GM23338 (cell line): ENCODE data around the gene ING3. TPM values are rescaled to one million over a fixed set of nuclear protein-coding genes. Genes with fewer than 3 reads are reported as not detected.

ENCODE experiments used
- ATAC-seq: fragments of 200-7000 bp; cut with Tn5 transposase; 3 replicates; pipeline ENCODE4 v1.9.1; 2020
- DNase-seq: peaks from one replicate; pipeline ENCODE4 v3.0.0-alpha.2; 2015; ENCODE audit warnings: low spot score
- H2AFZ ChIP-seq: fragments of 200-600 bp; sonication (generic); 2 replicates; pipeline ENCODE4 v1.8.0; 2016; ENCODE audit warnings: antibody characterized with exemption, mild to moderate bottlenecking, moderate library complexity
- H3F3A ChIP-seq: fragments of 200-600 bp; sonication (generic); replicated peaks from 2 replicates; pipeline ENCODE4 v1.8.0; 2017; ENCODE audit warnings: antibody characterized with exemption, mixed run types, low read depth
- H3K27ac ChIP-seq: fragments of 200-600 bp; sonication (generic); 2 replicates; pipeline ENCODE4 v1.6.1; 2016; ENCODE audit warnings: low read depth
- H3K27me3 ChIP-seq: fragments of 200-600 bp; sonication (generic); 2 replicates; pipeline ENCODE4 v1.8.0; 2016; ENCODE audit warnings: mild to moderate bottlenecking, mixed run types, moderate library complexity; ENCODE audit not compliant: insufficient read depth
- H3K36me3 ChIP-seq: fragments of 200-600 bp; sonication (generic); 2 replicates; pipeline ENCODE4 v1.8.0; 2016; ENCODE audit warnings: mild to moderate bottlenecking; ENCODE audit not compliant: insufficient read depth
- H3K4me1 ChIP-seq: fragments of 200-600 bp; sonication (generic); 2 replicates; pipeline ENCODE4 v1.8.0; 2016; ENCODE audit warnings: mild to moderate bottlenecking, moderate library complexity; ENCODE audit not compliant: insufficient read depth
- H3K4me2 ChIP-seq: fragments of 200-600 bp; sonication (generic); 2 replicates; pipeline ENCODE4 v1.7.1; 2017; ENCODE audit warnings: mixed run types
- H3K4me3 ChIP-seq: fragments of 200-600 bp; sonication (generic); 2 replicates; pipeline ENCODE4 v1.6.1; 2016; ENCODE audit warnings: mixed run types
- H3K79me2 ChIP-seq: fragments of 200-600 bp; sonication (generic); replicated peaks from 2 replicates; pipeline ENCODE4 v1.8.0; 2017; ENCODE audit warnings: mild to moderate bottlenecking; ENCODE audit not compliant: insufficient read depth
- H3K9me2 ChIP-seq: fragments of 200-600 bp; sonication (generic); 2 replicates; pipeline ENCODE4 v1.8.0; 2017; ENCODE audit not compliant: insufficient read depth
- H4K20me1 ChIP-seq: fragments of 200-600 bp; sonication (generic); replicated peaks from 2 replicates; pipeline ENCODE4 v1.8.0; 2017; ENCODE audit warnings: mild to moderate bottlenecking; ENCODE audit not compliant: insufficient read depth
- H3K27ac Mint-ChIP-seq: 2 replicates; pipeline ENCODE4 v1.8.0; 2020; ENCODE audit warnings: inconsistent platforms, mild to moderate bottlenecking, moderate library complexity, mixed read lengths
- H3K27me3 Mint-ChIP-seq: 3 replicates; pipeline ENCODE4 v1.8.0; 2022; ENCODE audit warnings: low read depth, mild to moderate bottlenecking, moderate library complexity, mixed read lengths, inconsistent platforms; ENCODE audit not compliant: insufficient read depth, poor library complexity
- H3K36me3 Mint-ChIP-seq: 3 replicates; pipeline ENCODE4 v1.8.0; 2021; ENCODE audit warnings: low read depth, mild to moderate bottlenecking, inconsistent platforms, moderate library complexity, mixed read lengths
- H3K4me1 Mint-ChIP-seq: 3 replicates; pipeline ENCODE4 v1.8.0; 2020; ENCODE audit warnings: mild to moderate bottlenecking, inconsistent platforms, mixed read lengths
- H3K4me3 Mint-ChIP-seq: 3 replicates; pipeline ENCODE4 v1.8.0; 2021; ENCODE audit warnings: moderate library complexity, mild to moderate bottlenecking, inconsistent platforms, mixed read lengths
- H3K9me3 Mint-ChIP-seq: 3 replicates; pipeline ENCODE4 v1.8.0; 2020; ENCODE audit warnings: moderate library complexity, mild to moderate bottlenecking, inconsistent platforms, mixed read lengths
- EZH2 ChIP-seq: fragments of 200-600 bp; sonication (generic); IDR thresholded peaks from one replicate; pipeline ENCODE4 v1.8.0; 2017; ENCODE audit warnings: antibody characterized with exemption, mild to moderate bottlenecking, low read depth; ENCODE audit not compliant: unreplicated experiment
- ZNF114 ChIP-seq: fragments of 250-450 bp; sonication (Bioruptor Pico); IDR thresholded peaks from 2 replicates; pipeline ENCODE4 v1.5.0; 2020; ENCODE audit warnings: mild to moderate bottlenecking, moderate library complexity
- polyA plus RNA-seq: library from polyadenylated mRNA; unstranded; fragments of >200 nt; fragmentation: Nextera tagmentation; extraction: Ambion mirVana; gene quantifications from 2 replicates; pipeline ENCODE4 v1.2.1, GENCODE V29; 2016
- total RNA-seq: library from RNA; depleted of rRNA; stranded (reverse); fragments of >200 nt; shearing (Covaris generic); gene quantifications from 2 replicates; pipeline ENCODE4 v1.2.3, GENCODE V29; 2014
- TF ChIP-seq, protein P1 (sequence below): fragments of 250-450 bp; sonication (Bioruptor Pico); IDR thresholded peaks from 2 replicates; pipeline ENCODE4 v1.5.0; 2020; ENCODE audit warnings: mild to moderate bottlenecking, moderate library complexity
- TF ChIP-seq, protein P2 (sequence below): IDR thresholded peaks from 2 replicates; pipeline ENCODE4 v1.6.1; 2016; ENCODE audit warnings: antibody characterized with exemption

ING3 gene
- total and polyA plus RNA-seq, 2 experiments from 2014 or later, result 17.8 to 26.2 TPM

DNA sequence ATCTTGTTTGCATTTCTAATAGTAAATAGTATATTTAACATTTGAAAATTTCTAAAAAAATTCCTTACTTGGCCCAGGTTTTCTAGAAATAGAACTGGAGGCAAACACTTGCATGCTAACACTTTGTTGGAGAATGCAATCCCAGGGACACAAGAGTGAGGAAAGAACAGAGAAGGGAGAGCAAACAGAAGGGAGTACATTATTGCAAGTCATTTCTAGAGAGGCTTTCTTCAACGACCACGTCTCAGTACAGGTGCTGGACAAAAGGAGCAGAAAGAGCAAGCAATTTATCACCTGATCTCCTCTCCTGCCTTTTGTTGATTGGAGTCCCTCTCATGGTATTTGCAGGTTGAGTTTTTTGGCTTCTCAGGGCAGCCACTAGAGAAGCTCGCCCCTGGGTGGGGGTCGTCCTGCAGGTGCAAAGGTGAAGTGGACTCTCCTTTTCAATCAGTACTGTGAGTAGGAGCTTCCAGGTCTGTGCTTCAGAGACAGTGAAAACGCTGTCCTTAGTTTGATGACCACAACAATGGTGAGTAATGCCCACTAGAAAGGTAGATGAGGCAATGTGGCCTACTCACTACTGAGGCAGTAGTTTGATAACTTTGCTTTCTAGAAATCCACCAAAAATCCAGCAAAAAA lies 43.1 kb downstream of the ING3 start:
- Mint-ChIP-seq H3K27ac (no peak overlapping the region), H3K9me3 (no peaks in the 10 kb centered on the region), H3K27me3 (peaks cover 10% of the 10 kb centered on the region), H3K36me3 (no peaks in the 10 kb centered on the region), H3K4me1 (peaks cover 4% of the 10 kb centered on the region; the same call in 2 of the 3 replicates), H3K4me3 (no peak overlapping the region)
- H3K79me2 ChIP-seq, result no peaks in the 10 kb centered on the region
- TF ChIP-seq EZH2 (no peak), ZNF114 (CRISPR knock-in tag) (no peak)
- TF ChIP-seq, protein P1, sequence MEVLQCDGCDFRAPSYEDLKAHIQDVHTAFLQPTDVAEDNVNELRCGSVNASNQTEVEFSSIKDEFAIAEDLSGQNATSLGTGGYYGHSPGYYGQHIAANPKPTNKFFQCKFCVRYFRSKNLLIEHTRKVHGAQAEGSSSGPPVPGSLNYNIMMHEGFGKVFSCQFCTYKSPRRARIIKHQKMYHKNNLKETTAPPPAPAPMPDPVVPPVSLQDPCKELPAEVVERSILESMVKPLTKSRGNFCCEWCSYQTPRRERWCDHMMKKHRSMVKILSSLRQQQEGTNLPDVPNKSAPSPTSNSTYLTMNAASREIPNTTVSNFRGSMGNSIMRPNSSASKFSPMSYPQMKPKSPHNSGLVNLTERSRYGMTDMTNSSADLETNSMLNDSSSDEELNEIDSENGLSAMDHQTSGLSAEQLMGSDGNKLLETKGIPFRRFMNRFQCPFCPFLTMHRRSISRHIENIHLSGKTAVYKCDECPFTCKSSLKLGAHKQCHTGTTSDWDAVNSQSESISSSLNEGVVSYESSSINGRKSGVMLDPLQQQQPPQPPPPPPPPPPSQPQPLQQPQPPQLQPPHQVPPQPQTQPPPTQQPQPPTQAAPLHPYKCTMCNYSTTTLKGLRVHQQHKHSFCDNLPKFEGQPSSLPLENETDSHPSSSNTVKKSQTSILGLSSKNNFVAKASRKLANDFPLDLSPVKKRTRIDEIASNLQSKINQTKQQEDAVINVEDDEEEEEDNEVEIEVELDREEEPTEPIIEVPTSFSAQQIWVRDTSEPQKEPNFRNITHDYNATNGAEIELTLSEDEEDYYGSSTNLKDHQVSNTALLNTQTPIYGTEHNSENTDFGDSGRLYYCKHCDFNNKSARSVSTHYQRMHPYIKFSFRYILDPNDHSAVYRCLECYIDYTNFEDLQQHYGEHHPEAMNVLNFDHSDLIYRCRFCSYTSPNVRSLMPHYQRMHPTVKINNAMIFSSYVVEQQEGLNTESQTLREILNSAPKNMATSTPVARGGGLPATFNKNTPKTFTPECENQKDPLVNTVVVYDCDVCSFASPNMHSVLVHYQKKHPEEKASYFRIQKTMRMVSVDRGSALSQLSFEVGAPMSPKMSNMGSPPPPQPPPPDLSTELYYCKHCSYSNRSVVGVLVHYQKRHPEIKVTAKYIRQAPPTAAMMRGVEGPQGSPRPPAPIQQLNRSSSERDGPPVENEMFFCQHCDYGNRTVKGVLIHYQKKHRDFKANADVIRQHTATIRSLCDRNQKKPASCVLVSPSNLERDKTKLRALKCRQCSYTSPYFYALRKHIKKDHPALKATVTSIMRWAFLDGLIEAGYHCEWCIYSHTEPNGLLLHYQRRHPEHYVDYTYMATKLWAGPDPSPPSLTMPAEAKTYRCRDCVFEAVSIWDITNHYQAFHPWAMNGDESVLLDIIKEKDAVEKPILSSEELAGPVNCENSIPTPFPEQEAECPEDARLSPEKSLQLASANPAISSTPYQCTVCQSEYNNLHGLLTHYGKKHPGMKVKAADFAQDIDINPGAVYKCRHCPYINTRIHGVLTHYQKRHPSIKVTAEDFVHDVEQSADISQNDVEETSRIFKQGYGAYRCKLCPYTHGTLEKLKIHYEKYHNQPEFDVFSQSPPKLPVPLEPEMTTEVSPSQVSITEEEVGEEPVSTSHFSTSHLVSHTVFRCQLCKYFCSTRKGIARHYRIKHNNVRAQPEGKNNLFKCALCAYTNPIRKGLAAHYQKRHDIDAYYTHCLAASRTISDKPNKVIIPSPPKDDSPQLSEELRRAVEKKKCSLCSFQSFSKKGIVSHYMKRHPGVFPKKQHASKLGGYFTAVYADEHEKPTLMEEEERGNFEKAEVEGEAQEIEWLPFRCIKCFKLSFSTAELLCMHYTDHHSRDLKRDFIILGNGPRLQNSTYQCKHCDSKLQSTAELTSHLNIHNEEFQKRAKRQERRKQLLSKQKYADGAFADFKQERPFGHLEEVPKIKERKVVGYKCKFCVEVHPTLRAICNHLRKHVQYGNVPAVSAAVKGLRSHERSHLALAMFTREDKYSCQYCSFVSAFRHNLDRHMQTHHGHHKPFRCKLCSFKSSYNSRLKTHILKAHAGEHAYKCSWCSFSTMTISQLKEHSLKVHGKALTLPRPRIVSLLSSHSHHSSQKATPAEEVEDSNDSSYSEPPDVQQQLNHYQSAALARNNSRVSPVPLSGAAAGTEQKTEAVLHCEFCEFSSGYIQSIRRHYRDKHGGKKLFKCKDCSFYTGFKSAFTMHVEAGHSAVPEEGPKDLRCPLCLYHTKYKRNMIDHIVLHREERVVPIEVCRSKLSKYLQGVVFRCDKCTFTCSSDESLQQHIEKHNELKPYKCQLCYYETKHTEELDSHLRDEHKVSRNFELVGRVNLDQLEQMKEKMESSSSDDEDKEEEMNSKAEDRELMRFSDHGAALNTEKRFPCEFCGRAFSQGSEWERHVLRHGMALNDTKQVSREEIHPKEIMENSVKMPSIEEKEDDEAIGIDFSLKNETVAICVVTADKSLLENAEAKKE (CRISPR knock-in tag), result no peak
- TF ChIP-seq, protein P2, sequence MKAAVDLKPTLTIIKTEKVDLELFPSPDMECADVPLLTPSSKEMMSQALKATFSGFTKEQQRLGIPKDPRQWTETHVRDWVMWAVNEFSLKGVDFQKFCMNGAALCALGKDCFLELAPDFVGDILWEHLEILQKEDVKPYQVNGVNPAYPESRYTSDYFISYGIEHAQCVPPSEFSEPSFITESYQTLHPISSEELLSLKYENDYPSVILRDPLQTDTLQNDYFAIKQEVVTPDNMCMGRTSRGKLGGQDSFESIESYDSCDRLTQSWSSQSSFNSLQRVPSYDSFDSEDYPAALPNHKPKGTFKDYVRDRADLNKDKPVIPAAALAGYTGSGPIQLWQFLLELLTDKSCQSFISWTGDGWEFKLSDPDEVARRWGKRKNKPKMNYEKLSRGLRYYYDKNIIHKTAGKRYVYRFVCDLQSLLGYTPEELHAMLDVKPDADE, result no peak
- H3K27ac ChIP-seq, result no peak overlapping the region
- no peaks in the 10 kb centered on the region; the same call in 1 of the 2 replicates for H3K4me1 ChIP-seq
- no peak overlapping the region for H3K4me2 ChIP-seq
- no peak overlapping the region; the same call in 1 of the 2 replicates for H2AFZ ChIP-seq
- ATAC-seq (no peak), DNase-seq (no peak)
- H3F3A ChIP-seq, result no peaks in the 10 kb centered on the region
- H3K4me3 ChIP-seq, result no peak overlapping the region
- H3K36me3 ChIP-seq, result no peaks in the 10 kb centered on the region
- no peaks in the 10 kb centered on the region for H3K9me2 ChIP-seq
- no peaks in the 10 kb centered on the region for H4K20me1 ChIP-seq
- peaks cover 9% of the 10 kb centered on the region for H3K27me3 ChIP-seq
